PC-3 (cell line): Measurements from ENCODE around the gene CHPF2.

ENCODE experiments used
- CTCF ChIP-seq: fragments of 300-600 bp; sonication (generic); conservative IDR thresholded peaks from 2 replicates; pipeline ENCODE4 v1.5.1; 2017; ENCODE audit warnings: antibody characterized with exemption, low read depth, mild to moderate bottlenecking, low read length
- EZH2 ChIP-seq: fragments of 300-600 bp; sonication (generic); IDR thresholded peaks from one replicate; pipeline ENCODE4 v1.6.1; 2017; ENCODE audit warnings: antibody characterized with exemption, mild to moderate bottlenecking, low read length; ENCODE audit not compliant: unreplicated experiment
- EZH2phosphoT487 ChIP-seq: fragments of 300-600 bp; sonication (generic); IDR thresholded peaks from 2 replicates; pipeline ENCODE4 v1.6.1; 2018; ENCODE audit warnings: mild to moderate bottlenecking, antibody characterized with exemption, low read length, borderline replicate concordance

DNA sequence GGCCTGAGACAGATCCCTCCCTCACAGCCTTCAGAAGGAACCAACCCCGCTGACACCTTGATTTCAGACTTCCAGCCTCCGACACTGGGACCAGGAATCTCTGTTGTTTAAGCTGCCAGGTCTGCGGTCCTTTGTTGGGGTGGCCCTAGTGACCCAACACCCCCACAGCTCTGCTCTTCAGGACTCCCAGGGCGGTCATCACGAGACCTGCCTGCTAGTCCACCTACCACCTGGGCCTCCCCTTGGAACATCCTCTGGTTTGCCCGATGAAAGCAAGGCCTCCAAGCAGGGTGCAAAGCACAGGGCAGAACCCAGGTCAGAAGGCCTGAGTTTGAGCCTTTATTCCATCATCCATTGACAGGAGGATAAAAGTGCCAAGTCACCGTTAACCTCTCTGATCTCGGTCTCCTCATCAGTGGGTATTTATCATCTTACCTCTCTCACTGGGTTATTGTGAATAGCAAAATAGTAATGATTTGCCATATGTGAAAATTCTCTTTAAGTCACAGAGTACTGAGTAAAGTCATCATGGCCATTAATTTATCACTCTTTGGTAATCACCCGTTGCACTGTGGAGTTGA is 33.2 kb downstream of the CHPF2 start:
- TF ChIP-seq EZH2 = no peak
- no peak for TF ChIP-seq EZH2phosphoT487
- no peak for TF ChIP-seq CTCF
